NB4 (cell line): Measurements from ENCODE around the gene PLA2G4E.

ENCODE experiments used
- MYC ChIP-seq: IDR thresholded peaks from 2 replicates; pipeline ENCODE4 v1.6.1; 2011; ENCODE audit warnings: low read depth, low read length
- POLR2A ChIP-seq: IDR thresholded peaks from 2 replicates; pipeline ENCODE4 v1.6.1; 2011; ENCODE audit warnings: mild to moderate bottlenecking; ENCODE audit not compliant: insufficient read length; ENCODE audit errors: extremely low read depth
- TF ChIP-seq, protein P1 (sequence below): IDR thresholded peaks from one replicate; pipeline ENCODE4 v1.5.1; 2012; ENCODE audit warnings: low read depth, low read length
- TF ChIP-seq, protein P2 (sequence below): IDR thresholded peaks from 2 replicates; pipeline ENCODE4 v1.6.1; 2011; ENCODE audit warnings: low read depth, low read length

DNA sequence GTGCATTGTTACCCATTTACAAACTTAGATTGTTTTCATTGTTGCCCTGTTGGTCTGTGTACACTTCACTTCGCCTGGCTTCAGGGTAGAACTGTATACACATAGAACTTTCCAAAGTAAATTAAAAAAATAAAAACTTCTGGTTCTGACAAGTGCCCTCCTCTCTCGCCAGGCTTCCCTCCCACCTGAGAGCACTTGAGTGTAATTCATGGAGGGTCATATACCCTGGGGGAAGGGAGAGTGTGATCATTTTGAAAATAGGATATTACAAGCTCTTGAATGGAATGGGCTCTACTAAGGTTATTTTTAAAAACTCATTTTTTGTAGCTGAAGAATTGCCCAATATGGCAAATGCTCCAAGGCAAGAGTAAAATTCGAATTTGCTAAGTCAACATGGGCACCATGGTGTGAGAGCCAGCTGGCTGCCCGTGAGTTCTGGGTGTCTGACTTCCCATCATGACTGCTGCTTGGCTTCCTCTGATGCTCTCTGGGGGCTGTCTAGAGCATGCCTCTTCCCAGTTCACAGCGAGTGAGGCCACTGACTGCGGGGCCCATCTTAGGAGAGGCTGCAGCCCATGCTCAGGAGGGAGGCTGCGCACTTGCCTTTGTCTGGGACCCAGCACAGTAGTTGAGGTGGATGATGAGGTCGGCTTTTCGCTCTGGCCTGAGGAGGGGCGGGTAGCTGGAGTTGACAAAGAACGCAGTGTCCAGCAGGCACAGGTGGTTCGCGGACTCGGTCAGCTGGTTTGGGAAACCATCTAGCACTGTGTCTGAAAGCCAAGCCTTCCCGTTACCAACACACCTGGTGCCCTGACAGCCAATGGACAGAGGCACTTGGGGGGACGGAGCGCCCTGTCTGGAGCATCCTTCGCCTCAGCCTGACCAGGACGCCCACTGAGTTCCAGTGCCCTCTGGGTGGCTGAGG lies 35.3 kb downstream of the PLA2G4E start:
- TF ChIP-seq, protein P1, sequence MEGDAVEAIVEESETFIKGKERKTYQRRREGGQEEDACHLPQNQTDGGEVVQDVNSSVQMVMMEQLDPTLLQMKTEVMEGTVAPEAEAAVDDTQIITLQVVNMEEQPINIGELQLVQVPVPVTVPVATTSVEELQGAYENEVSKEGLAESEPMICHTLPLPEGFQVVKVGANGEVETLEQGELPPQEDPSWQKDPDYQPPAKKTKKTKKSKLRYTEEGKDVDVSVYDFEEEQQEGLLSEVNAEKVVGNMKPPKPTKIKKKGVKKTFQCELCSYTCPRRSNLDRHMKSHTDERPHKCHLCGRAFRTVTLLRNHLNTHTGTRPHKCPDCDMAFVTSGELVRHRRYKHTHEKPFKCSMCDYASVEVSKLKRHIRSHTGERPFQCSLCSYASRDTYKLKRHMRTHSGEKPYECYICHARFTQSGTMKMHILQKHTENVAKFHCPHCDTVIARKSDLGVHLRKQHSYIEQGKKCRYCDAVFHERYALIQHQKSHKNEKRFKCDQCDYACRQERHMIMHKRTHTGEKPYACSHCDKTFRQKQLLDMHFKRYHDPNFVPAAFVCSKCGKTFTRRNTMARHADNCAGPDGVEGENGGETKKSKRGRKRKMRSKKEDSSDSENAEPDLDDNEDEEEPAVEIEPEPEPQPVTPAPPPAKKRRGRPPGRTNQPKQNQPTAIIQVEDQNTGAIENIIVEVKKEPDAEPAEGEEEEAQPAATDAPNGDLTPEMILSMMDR: no peak
- no peak for TF ChIP-seq POLR2A
- TF ChIP-seq, protein P2, sequence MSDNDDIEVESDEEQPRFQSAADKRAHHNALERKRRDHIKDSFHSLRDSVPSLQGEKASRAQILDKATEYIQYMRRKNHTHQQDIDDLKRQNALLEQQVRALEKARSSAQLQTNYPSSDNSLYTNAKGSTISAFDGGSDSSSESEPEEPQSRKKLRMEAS: no peak
- no peak for TF ChIP-seq MYC
